ENCODE data around the gene PPFIA3.
"Not testable (repeated sequence)": the region's sequence is repeated elsewhere in the genome, so short reads cannot be mapped to it uniquely, and the experiment has no call there.

The PPFIA3 gene

GRCh38 chr19:49125025-49125731 lies 5.8 kb downstream of the PPFIA3 start:
- DNase-seq (ENCODE audit: low spot score), result no peak

GRCh38 chr19:49126575-49126974 lies 7.2 kb downstream of the PPFIA3 start:
- no peak for DNase-seq (ENCODE audit: low spot score)

GRCh38 chr19:49127225-49127624 lies 7.9 kb downstream of the PPFIA3 start:
- DNase-seq (ENCODE audit: low spot score), result not testable (repeated sequence)

DNA sequence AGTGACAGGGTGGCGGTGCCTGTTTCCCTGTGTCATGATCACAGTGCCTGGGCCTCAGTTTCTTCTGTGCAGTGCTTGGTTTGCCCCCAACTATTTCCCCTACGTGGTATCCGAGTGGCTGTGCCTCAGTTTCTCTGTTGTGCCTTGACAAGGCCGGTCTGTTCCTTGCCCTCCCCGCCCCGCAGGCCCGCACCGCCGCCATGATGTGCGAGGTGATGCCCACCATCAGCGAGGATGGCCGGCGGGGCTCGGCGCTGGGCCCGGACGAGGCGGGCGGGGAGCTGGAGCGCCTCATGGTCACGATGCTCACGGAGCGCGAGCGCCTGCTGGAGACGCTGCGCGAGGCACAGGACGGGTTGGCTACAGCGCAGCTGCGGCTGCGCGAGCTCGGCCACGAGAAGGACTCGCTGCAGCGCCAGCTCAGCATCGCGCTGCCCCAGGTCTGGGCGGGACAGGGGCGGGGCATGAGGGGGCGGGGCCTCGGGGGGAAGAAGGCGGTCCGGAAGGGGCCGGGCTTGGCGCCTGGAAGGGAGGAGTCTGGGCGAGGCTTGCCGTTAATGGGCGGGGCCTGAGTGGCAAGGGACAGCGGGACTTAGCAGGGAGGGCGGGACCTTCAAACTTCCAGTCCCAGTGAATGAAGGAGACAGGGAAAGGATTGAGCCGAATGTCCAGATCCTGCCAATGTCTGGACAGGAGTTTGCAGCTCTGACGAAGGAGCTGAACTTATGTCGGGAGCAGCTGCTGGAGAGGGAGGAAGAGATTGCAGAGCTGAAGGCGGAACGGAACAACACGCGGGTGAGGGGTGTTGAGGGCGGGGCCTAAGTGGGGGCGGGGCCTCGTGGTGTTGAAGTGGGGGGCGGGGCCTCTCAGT lies 8.6 kb downstream of the PPFIA3 start:
- peak; percentile 98 for DNase-seq (ENCODE audit: low spot score)

DNA sequence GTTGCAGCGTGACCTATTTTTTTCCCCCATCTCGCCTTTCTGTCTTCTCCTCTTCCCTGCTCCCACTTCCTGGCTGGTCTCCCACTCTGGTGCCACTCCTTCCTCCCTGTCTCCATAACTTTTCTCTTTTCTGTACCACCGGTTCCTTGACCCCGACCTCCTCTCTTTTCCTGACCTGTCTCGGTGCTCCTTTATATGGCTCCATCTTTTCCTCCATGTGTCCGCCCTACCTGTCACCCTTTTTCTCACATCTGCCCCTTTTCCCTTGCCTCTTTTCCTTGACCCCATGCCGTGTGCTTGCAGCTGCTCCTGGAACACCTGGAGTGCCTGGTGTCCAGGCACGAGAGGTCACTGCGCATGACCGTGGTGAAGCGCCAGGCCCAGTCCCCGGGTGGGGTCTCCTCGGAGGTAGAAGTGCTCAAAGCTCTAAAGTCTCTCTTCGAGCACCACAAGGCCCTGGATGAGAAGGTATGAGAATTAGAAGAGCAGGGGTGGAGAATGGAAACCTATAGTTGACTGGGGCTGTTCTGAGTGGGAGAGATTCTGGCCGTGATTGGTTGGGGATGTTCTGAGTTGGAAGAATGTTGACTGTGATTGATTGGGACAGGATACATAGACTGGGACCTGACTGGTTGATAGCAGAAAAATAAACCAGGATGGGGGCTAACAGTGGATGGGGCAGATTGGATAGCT lies 9.3 kb downstream of the PPFIA3 start:
- no peak for DNase-seq (ENCODE audit: low spot score)

- no peak for DNase-seq (ENCODE audit: low spot score)
Measured at GRCh38 chr19:49129238-49129583, 9.9 kb downstream of the PPFIA3 start.

- no peak for DNase-seq (ENCODE audit: low spot score)
Measured at GRCh38 chr19:49130325-49130724, 11.0 kb downstream of the PPFIA3 start.

DNA sequence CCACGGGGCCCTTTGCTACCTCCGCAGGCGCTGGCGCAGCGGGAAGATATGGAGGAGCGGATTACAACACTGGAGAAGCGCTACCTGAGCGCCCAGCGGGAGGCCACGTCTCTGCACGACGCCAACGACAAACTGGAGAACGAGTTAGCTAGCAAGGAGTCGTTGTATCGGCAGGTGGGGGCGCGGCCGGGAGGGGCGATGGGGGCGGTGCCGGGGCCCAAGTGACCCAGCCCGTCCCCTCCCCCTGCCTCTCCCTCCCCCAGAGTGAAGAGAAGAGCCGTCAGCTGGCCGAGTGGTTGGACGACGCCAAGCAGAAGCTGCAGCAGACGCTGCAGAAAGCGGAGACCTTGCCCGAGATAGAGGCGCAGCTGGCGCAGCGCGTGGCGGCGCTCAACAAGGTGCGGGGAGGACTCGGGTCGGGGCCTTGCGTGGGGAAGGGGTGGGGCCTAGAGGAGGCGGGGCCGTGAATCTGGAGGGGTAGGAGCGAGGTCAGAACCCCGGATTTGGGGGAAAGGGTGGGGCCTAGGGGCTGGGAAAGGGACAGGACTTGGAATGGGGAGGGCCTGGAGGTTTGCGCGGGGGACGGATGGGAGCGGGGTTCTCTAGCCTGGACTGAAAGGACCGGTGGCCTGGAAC lies 13.7 kb downstream of the PPFIA3 start:
- DNase-seq (ENCODE audit: low spot score), result no peak

GRCh38 chr19:49133621-49134454 lies 14.5 kb downstream of the PPFIA3 start:
- DNase-seq (ENCODE audit: low spot score), result peak; percentile 87

DNA sequence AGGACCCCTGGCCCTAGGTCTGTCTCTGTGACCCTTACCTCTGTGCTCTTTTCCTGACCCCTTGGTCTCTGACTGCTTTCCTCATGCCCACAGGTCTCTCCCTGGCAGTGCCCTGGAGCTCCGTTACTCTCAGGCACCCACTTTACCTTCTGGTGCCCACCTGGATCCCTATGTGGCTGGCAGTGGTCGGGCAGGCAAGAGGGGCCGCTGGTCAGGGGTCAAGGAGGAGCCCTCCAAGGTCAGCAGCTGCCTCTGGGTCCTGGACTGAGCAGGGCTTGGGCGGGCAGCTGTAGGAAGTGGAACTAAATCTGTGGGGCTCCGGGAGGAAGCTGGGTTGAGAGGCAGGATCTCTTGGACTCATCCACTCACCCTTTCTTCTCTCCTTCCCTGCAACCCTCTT lies 16.3 kb downstream of the PPFIA3 start:
- no peak for DNase-seq (ENCODE audit: low spot score)

DNA sequence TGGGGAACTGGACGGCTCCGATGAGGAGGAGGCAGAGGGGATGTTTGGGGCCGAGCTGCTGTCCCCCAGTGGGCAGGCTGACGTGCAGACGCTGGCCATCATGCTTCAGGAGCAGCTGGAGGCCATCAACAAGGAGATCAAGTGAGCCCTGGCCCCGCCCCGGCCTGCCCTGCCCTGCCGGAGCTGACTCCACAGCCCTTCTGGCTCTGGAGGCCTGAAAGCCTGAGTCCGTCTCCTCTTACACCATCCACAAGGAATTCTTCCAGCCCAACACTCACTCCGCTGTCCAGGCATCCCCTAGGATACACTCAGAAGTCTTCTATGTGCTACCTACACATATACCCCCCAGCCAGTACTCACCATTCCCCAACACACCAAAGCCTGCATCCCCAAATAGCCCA lies 17.4 kb downstream of the PPFIA3 start:
- peak; percentile 72 for DNase-seq (ENCODE audit: low spot score)

GRCh38 chr19:49140951-49141350 lies 21.6 kb downstream of the PPFIA3 start:
- DNase-seq (ENCODE audit: low spot score), result no peak

DNA sequence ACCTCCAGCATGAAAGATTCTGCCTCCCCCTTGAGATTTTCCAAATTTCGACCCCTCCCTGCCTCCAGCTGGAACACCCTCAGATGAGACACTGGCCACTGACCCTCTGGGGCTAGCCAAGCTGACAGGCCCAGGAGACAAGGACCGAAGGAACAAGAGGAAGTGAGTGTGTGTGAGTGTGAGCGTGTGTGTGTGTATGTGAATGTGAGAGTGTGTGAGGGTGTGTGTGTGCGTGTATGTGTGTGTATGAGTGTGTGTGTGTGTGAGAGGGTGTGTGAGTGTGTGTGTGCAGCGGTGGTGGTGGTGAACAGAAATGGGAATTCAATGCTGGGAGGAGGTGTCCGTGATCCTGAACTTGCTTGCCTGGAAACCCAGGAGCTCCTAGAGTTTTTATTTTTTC lies 22.0 kb downstream of the PPFIA3 start:
- DNase-seq (ENCODE audit: low spot score), result no peak

GRCh38 chr19:49142866-49143335 lies 23.6 kb downstream of the PPFIA3 start:
- peak; percentile 99 for DNase-seq (ENCODE audit: low spot score)

DNA sequence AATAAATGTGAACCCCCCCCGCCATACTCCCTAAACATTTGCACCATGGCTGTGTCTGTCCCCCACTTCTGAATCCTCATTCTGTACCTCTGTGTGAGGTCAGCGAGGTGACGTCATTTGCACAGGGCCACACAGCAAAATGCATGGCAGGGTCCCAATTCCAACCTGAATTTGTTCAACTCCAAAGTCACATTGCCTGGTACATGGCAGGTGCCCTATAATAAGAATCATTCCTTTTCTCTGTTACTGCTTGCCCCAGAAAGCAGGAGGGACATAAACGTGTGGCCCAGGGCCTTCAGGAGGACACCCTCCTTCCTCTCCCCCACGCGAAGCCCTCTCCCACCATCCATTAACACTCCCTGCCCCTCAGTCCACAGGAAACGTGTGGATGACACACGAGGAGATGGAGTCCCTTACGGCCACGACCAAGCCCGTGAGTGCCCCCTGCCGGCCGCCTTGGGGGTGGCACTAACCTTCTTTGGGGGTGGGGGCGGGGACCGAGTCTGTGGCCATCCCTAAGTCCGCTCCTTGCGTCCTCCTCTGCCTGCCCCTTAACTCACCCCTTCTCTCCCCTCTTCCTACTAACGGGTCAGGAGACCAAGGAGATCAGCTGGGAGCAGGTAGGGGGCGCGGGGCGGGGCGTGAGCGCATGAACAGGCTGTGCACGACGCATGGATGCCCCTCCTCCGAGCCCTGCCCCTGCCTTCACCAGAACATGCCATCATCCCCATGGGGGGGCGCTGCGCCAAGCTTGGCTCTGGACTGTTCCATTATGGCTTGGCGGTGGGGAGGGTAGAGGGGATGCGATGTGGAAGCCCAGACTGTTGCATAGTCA lies 26.4 kb downstream of the PPFIA3 start:
- peak; percentile 86 for DNase-seq (ENCODE audit: low spot score)

DNA sequence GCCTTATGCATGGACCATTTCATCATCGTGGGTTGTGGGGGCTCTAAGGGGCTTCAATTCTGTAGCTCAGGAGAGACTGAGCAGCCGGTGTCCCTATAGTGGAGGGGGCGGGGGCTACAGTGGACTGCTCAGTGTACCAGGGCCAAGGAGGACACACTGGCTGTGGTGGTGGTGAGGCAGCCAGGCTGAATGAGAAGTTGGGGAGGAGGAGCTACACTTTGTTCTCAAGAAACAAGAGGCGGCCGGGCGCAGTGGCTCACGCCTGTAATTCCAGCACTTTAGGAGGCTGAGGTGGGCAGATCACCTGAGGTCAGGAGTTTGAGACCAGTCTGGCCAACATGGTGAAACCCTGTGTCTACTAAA lies 27.0 kb downstream of the PPFIA3 start:
- not testable (repeated sequence) for DNase-seq (ENCODE audit: low spot score)

DNA sequence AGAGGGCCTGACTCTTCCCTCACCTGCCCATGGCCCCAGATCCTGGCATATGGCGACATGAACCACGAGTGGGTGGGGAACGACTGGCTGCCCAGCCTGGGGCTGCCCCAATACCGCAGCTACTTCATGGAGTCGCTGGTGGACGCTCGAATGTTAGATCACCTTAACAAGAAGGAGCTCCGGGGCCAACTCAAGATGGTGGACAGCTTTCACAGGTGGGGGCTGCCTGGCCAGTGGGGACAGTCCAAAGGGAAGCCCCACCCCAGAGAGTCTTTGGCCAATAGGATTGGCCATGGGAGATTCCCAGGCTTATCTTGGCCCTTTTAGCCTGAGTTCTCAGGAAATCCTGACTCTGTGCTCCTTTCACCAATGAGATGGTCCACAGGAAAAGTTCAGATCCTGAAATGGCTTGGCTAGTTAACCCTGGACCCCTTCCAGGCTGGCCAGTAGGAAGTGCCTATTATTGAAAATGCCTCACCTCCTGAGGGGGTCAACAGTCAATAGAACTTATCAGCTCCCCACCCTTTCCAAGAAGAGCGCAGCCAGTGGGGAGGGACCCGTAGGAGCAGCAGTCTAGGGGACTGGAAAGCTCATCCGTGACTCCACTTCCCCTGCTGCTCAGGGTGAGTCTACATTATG lies 28.8 kb downstream of the PPFIA3 start:
- no peak for DNase-seq (ENCODE audit: low spot score)

- peak; percentile 98 for DNase-seq (ENCODE audit: low spot score)
Measured at GRCh38 chr19:49148784-49149651, 29.7 kb downstream of the PPFIA3 start.

DNA sequence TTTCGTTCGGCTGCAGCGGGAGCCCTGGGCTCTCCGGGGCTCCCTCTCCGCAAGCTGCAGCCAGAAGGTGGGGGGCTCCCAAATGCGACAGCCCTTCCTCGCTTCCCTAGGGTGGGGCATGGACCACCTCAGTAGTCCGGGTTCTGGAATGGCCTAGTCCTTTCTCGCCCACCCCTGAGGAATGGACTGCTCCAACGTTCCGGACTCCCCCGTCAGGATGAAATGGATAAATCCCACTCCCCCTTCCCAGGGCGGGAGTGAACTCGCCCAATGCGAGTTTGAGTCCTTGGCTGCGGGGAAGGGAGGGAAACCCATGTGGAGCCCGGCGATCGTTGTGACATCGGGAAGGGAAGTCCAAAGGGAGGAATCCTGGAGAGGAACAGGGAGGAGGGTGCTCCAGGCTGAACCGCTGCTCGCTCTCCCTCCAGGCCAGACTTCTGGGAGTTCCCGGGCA lies 30.3 kb downstream of the PPFIA3 start:
- peak; percentile 87 for DNase-seq (ENCODE audit: low spot score)

Data from hepatic stellate cell (primary cell).